Endothelial cell of umbilical vein (primary cell): Measurements from ENCODE around the gene CLIP4. TPM values are rescaled to one million over a fixed set of nuclear protein-coding genes. Genes with fewer than 3 reads are reported as not detected.

Experiments used
- BruUV-seq: library from RNA; stranded (reverse); fragments of 400-500 nt; replicated peaks from 2 replicates; lab custom pipeline; 2021; lab: Mats Ljungman, UMichigan
- CTCF ChIA-PET: fragments of 300-600, 350-600 bp; sonication (Branson Sonifier 250); formaldehyde crosslinking; loops from one replicate; lab custom pipeline; 2021; ENCODE audit warnings: antibody characterized with exemption, inconsistent platforms; lab: Charles Lee
- POLR2A ChIA-PET: fragments of 300-600, 350-600 bp; sonication (Branson Sonifier 250); formaldehyde crosslinking; loops from one replicate; lab custom pipeline; 2021; ENCODE audit warnings: antibody characterized with exemption, inconsistent platforms; lab: Charles Lee
- DNase-seq: peaks from one replicate; pipeline ENCODE4 v3.0.0-alpha.2; 2011; ENCODE audit warnings: low read depth, low spot score
- FAIRE-seq: peaks from 2 replicates; lab custom pipeline; 2011; peaks lifted over from hg19 to GRCh38; lab: Jason Lieb, UNC
- H2AFZ ChIP-seq: 2 replicates; pipeline ENCODE4 v1.6.0; 2012; ENCODE audit warnings: low read depth, low read length, control low read depth, inconsistent platforms
- H3K27ac ChIP-seq: 2 replicates; pipeline ENCODE4 v1.5.1; 2011; ENCODE audit warnings: low read depth, mild to moderate bottlenecking, control low read depth, low read length, moderate library complexity; ENCODE audit not compliant: insufficient read depth
- H3K27me3 ChIP-seq, 2 experiments: 2 replicates each; pipeline versions ENCODE4 v1.6.0 to v1.6.1; 2011; ENCODE audit warnings: low read length in 2 of 2, mixed read lengths in 1 of 2; ENCODE audit not compliant: control insufficient read depth in 2 of 2, insufficient read depth in 2 of 2
- H3K36me3 ChIP-seq, 2 experiments: 2 replicates in 1 of 2; 3 replicates in 1 of 2; pipeline ENCODE4 v1.5.1; 2011; ENCODE audit warnings: low read length in 2 of 2, mild to moderate bottlenecking in 1 of 2, moderate library complexity in 1 of 2; ENCODE audit not compliant: control insufficient read depth in 2 of 2, insufficient read depth in 2 of 2; ENCODE audit errors: extremely low read depth in 1 of 2
- H3K4me1 ChIP-seq: 3 replicates; pipeline ENCODE4 v1.5.1; 2011; ENCODE audit warnings: mild to moderate bottlenecking, low read length; ENCODE audit not compliant: control insufficient read depth, insufficient read depth; ENCODE audit errors: extremely low read depth
- H3K4me2 ChIP-seq: 2 replicates; pipeline ENCODE4 v1.6.1; 2011; ENCODE audit warnings: low read length, control low read depth, mixed read lengths; ENCODE audit not compliant: insufficient read depth
- H3K4me3 ChIP-seq, 3 experiments: fragments of 200-600 bp in 1 of 3; sonication (generic), shearing (Covaris generic) in 1 of 3; replicated peaks in 1 of 3; 2 replicates each; pipeline ENCODE4 v1.5.1; 2011 to 2016; ENCODE audit warnings: control low read depth in 3 of 3, low read length in 3 of 3, mild to moderate bottlenecking in 2 of 3, inconsistent platforms in 1 of 3, low read depth in 1 of 3, moderate library complexity in 1 of 3; ENCODE audit not compliant: insufficient read depth in 1 of 3
- H3K79me2 ChIP-seq: 2 replicates; pipeline ENCODE4 v1.6.0; 2012; ENCODE audit warnings: low read length, inconsistent platforms; ENCODE audit not compliant: control insufficient read depth, insufficient read depth
- H3K9ac ChIP-seq: replicated peaks from 2 replicates; pipeline ENCODE3; 2011; ENCODE audit warnings: low read length, control low read depth; ENCODE audit not compliant: insufficient read depth; ENCODE audit errors: extremely low read depth
- H3K9me1 ChIP-seq: replicated peaks from 3 replicates; pipeline ENCODE4 v1.6.0; 2011; ENCODE audit warnings: mild to moderate bottlenecking, low read length; ENCODE audit not compliant: control insufficient read depth, insufficient read depth; ENCODE audit errors: extremely low read depth
- H3K9me3 ChIP-seq: replicated peaks from 2 replicates; pipeline ENCODE4 v1.5.1; 2012; ENCODE audit warnings: low read length, inconsistent platforms; ENCODE audit not compliant: control insufficient read depth, insufficient read depth
- H4K20me1 ChIP-seq: replicated peaks from 2 replicates; pipeline ENCODE3; 2011; ENCODE audit warnings: mild to moderate bottlenecking, low read length; ENCODE audit not compliant: control insufficient read depth, insufficient read depth; ENCODE audit errors: extremely low read depth
- EZH2 ChIP-seq: IDR thresholded peaks from 2 replicates; pipeline ENCODE4 v1.6.1; 2012; ENCODE audit warnings: borderline replicate concordance, low read depth, mild to moderate bottlenecking, moderate library complexity, low read length, inconsistent platforms; ENCODE audit not compliant: severe bottlenecking
- FOS ChIP-seq: IDR thresholded peaks from 2 replicates; pipeline ENCODE4 v1.6.1; 2011; ENCODE audit warnings: mild to moderate bottlenecking, low read length, moderate library complexity, borderline replicate concordance; ENCODE audit not compliant: insufficient read depth
- GATA2 ChIP-seq: IDR thresholded peaks from 2 replicates; pipeline ENCODE4 v1.7.0; 2011; ENCODE audit warnings: low read depth, mild to moderate bottlenecking, moderate library complexity, mixed read lengths, low read length; ENCODE audit not compliant: insufficient read length, insufficient read depth
- JUN ChIP-seq: IDR thresholded peaks from 2 replicates; pipeline ENCODE4 v1.6.1; 2011; ENCODE audit warnings: borderline replicate concordance, low read depth; ENCODE audit not compliant: insufficient read length, insufficient read depth
- MYC ChIP-seq: IDR thresholded peaks from one replicate; pipeline ENCODE4 v1.6.1; 2011; ENCODE audit warnings: mild to moderate bottlenecking, low read depth, low read length
- POLR2A ChIP-seq: IDR thresholded peaks from 2 replicates; pipeline ENCODE4 v1.6.1; 2012; ENCODE audit warnings: low read depth, mild to moderate bottlenecking, control low read depth, low read length
- POLR2AphosphoS5 ChIP-seq: IDR thresholded peaks from 2 replicates; pipeline ENCODE4 v1.6.1; 2012; ENCODE audit warnings: low read depth, mild to moderate bottlenecking, control low read depth, low read length, moderate library complexity; ENCODE audit not compliant: insufficient read depth
- dilution Hi-C: fragments of 300-500 bp; cut with MboI; formaldehyde crosslinking; loops from one replicate; pipeline ENCODE4 v1.15.0; 2019; ENCODE audit warnings: low sequenced_read_pairs; ENCODE audit not compliant: extremely low pct_ligation_motif_present
- intact Hi-C: fragments of 100-400 bp; cut with micrococcal nuclease; formaldehyde crosslinking; loops from one replicate; pipeline ENCODE4 v1.10.0; 2022
- polyA plus RNA-seq, 4 experiments: library from polyadenylated mRNA; depleted of rRNA in 3 of 4; stranded (reverse) in 3 of 4; unstranded in 1 of 4; fragments of >200 nt; gene quantifications; 2 replicates each; pipeline versions ENCODE4 v1.2.1 to v1.2.3, GENCODE V29; 2011 to 2012; ENCODE audit warnings: missing spikeins in 1 of 4
- total RNA-seq: library from RNA; stranded (reverse); gene quantifications from 2 replicates; pipeline ENCODE4 v1.2.3, GENCODE V29; 2021
- TF ChIP-seq, protein P1 (sequence below): IDR thresholded peaks from 2 replicates; pipeline ENCODE4 v1.6.1; 2011; ENCODE audit not compliant: insufficient read depth, insufficient read length
- TF ChIP-seq, protein P2 (sequence below), 2 donors: IDR thresholded peaks; 1 replicate in 1 of 2; 2 replicates in 1 of 2; pipeline ENCODE4 v1.5.1; 2011; ENCODE audit warnings: low read length in 2 of 2, mild to moderate bottlenecking in 2 of 2, moderate library complexity in 2 of 2, control low read depth in 1 of 2, inconsistent platforms in 1 of 2, low read depth in 1 of 2; ENCODE audit not compliant: insufficient read depth in 1 of 2; ENCODE audit errors: extremely low read depth in 1 of 2

Gene CLIP4
- total and polyA plus RNA-seq, 2 donors (not counting 3 experiments of a cell fraction or from before 2014, with no cell fraction given) = 9.2 to 24.0 TPM

DNA sequence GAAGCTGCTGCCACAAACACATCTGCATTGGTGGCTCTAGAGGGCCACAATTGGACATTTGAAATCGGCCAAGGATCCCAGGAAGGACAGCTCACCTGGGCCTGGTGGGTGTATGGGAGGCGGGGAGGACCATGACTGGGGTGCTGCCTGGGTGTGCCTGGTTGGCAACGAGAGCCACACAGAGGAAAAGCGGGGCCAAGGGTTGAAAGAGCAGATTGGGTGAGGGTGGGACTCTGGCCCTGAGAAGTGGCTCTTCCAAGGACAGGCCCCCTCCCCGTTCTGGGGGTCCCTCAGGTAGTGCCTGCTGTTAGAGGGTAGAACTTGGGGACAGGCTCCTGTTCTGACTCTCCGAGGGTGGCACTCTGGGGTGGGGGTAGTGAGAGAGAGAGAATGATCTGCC lies 102.9 kb downstream of the CLIP4 start:
- POLR2A ChIA-PET = no interaction called here
- Histone ChIP-seq H4K20me1 (no peaks in the 10 kb centered on the region), H3K9me3 (no peaks in the 10 kb centered on the region), H3K36me3 (no peaks in the 10 kb centered on the region), H3K4me3 (no peak overlapping the region), H3K27me3 (no peaks in the 10 kb centered on the region), H3K9me1 (no peaks in the 10 kb centered on the region), H3K9ac (no peak overlapping the region), H3K79me2 (no peaks in the 10 kb centered on the region), H2AFZ (no peak overlapping the region), H3K4me1 (peaks cover 2% of the 10 kb centered on the region), H3K4me2 (no peak overlapping the region), H3K27ac (no peak overlapping the region)
- no peak for FAIRE-seq
- dilution Hi-C loops = no loop called here
- TF ChIP-seq POLR2A (no peak), MYC (no peak), FOS (no peak), JUN (no peak), GATA2 (no peak), POLR2AphosphoS5 (no peak), EZH2 (no peak)
- TF ChIP-seq, protein P1, sequence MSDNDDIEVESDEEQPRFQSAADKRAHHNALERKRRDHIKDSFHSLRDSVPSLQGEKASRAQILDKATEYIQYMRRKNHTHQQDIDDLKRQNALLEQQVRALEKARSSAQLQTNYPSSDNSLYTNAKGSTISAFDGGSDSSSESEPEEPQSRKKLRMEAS = no peak
- TF ChIP-seq, protein P2, sequence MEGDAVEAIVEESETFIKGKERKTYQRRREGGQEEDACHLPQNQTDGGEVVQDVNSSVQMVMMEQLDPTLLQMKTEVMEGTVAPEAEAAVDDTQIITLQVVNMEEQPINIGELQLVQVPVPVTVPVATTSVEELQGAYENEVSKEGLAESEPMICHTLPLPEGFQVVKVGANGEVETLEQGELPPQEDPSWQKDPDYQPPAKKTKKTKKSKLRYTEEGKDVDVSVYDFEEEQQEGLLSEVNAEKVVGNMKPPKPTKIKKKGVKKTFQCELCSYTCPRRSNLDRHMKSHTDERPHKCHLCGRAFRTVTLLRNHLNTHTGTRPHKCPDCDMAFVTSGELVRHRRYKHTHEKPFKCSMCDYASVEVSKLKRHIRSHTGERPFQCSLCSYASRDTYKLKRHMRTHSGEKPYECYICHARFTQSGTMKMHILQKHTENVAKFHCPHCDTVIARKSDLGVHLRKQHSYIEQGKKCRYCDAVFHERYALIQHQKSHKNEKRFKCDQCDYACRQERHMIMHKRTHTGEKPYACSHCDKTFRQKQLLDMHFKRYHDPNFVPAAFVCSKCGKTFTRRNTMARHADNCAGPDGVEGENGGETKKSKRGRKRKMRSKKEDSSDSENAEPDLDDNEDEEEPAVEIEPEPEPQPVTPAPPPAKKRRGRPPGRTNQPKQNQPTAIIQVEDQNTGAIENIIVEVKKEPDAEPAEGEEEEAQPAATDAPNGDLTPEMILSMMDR (IDR thresholded peaks at IDR 0.05; ENCODE audit: extremely low read depth in 1 of 2, insufficient read depth in 1 of 2, low read depth in 1 of 2, low read length in 2 of 2) = no peak
- intact Hi-C loops = no loop called here
- no peak for DNase-seq
- BruUV-seq = no TSS peak
- CTCF ChIA-PET = no interaction called here
